SIG-M5 treated with dmso at 0.1 percent for 504 hours (cell line): ENCODE results near the gene ARRDC3.
"Not testable (repeated sequence)": the region's sequence is repeated elsewhere in the genome, so short reads cannot be mapped to it uniquely, and the experiment has no call there.

Experiments
- DNase-seq: peaks from one replicate; lab custom pipeline; 2025; ENCODE audit not compliant: unreplicated experiment; lab: John Stamatoyannopoulos, UW

Gene ARRDC3

DNA sequence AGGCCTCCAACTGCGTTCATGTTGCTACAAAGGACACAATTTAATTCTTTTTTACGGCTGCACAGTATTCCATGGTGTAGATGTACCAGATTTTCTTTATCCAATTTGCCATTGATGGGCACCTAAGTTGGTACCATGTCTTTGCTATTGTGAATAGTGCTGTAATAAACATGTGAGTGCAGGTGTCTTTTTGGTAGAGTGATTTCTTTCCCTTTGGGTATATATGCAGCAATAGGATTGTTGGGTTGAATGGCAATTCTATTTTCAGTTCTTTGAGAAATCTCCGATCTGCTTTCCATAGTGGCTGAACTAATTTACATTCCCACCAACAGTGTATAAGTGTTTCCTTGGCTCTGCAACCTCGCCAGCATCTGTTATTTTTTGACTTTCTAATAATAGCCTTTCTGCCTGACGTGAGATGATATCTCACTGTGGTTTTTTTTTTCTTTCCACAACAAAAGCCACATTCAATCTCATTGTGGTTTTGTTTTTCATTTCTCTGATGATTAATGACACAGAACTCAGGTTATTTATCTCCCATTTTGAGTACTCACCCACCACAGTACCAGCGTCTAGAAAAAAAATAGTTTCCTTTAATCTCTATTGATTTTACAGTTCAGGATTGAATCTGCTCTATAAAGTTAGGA lies 21.9 kb downstream of the ARRDC3 start:
- DNase-seq, result no peak

DNA sequence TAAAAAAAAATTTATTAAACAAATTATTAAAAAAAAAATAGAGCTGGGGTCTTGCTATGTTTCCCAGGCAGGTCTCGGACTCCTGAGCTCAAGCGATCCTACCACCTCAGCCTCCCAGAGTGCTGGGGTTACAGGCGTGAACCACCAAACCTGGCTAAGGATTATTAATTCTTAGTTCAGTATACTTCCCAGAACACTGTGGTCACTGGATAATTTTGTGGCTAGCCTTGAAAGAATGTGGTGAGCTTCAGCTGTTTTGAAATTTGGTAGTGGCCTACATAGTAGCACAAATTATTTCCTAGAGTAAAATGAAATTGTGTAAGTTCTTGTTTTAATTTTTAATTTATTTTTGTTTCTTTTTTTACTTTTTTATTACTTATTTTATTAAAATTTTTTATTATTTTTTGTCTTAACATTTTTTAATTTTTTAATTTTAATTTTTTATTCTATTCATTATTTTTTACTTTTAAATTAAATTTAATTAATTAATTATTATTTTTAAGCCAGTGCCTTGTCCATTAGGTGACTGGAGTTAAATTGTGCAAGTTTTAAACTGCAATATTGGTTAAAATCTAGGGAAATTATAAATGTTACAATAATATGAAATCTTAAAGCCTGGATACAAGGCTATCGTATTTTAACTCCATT lies 23.0 kb downstream of the ARRDC3 start:
- DNase-seq, result no peak

DNA sequence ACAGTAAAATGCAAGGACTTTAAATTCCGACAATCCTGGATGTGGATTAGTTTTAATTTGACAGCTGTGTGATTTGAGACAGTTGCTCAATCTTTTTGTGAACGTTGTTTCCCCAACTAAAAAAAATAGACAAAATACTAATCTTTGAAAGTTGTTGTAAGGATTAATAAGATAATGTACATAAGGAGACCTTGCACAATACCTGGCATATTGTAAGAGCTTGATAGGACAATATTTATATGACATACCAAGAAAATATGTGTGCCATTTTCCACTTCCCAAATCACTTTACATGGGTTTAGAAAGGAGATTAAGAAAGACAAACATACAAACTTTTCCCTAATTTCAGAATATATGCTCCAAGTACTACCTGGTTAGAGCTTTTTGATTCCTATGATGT lies 25.3 kb downstream of the ARRDC3 start:
- DNase-seq, result no peak

DNA sequence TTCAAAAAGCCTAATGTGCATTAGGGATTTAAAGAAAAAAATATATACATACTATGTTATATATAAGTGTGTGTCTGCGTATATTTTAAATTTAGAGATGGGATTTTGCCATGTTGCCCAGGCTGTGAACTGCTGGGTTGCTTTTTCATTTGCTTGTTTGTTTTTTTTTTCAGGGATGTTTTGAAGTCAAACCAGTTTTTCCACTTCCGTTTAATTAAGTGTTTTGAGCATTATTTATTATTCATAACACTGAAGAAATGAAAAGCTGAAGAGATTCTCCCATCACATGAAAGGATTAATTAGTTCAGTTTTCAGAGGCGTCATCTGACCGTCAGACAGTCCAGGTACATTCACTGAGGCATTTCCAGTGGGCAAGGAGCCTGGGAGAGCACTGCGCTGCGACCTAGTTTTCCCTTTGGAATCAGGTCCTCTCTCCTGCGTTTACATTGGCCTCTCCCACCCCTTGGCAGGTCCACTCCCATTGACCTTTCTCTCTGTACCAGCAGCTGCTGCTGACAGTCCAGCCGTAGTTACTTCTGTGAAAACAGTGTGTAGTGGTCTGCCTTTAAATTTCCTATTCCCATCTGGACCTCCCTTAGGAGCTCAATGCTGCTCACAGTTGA lies 26.0 kb downstream of the ARRDC3 start:
- no peak for DNase-seq

DNA sequence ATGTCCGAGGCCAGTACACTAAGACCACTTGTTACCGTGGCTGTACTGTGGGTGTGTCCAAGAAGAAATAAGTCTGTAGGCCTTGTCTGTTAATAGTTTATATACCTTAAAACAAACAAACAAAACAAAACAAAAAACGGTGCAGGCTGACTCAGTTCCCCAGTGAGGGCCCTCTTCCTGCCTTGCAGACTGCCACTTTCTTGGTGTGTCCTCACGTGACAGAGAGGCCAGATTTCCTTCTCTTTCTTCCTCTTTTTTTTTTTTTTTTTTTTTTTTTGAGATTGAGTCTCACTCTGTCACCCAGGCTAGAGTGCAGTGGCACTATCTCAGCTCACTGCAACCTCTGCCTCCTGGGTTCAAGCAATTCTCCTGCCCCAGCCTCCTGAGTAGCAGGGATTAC lies 28.2 kb downstream of the ARRDC3 start:
- DNase-seq, result peak; percentile 60

DNA sequence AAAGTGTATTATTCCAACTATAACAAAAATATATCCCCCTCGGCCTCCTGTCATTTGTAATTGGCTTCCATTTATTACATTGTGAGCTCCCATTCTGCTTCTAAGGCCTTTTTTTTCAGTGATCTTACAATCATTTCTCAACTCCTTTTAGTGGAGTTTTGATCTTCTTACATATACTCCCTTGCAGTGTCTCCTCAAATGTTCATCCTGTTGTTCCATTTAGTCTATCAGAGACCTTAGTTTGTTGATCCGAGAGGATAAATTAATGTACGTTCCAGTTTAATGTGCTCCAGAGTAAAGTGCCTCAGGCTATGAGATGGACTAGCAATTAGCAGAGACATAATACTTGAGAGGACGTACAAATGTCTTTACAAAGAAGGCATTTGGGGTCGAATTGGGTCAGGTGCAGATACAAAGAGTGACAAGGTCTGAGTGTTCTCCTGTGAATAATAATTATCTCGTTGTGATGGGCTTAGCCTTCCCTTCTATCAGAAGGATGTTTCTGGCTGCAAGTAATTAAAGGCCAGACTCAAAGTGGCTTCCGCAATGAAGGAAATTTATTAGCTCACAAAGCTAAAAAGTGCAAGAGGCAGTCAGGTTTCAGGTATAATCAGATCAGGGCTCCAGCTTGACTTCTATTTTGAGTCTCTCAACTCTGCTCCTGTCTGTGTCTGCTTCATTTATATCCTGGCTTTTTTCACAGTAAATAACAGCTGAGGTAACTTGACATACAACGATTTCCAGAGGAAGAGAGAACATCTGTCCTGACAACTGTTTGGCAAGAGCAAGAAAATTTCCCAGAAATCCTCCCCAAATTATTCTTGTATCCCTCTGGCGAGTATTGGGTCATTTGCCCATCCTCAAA lies 30.1 kb downstream of the ARRDC3 start:
- no peak for DNase-seq

DNA sequence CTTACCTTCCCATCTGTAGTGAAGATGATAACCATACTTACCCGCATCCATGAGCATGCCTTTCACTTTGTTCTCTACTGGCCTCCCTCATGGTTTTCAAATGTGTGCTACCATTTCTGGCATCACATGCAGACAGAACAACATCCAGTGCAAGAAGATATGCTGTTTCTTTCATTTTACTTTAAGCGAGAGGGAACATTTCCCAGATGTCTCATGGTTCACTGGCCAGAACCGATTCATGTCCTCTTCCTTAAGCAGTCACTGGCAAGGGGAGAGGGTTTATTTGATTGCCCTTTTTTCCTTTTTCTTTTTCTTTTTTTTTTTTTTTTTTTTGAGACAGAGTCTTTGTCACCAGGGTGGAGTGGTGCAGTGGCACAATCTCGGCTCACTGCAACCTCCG lies 37.7 kb downstream of the ARRDC3 start:
- no peak for DNase-seq

DNA sequence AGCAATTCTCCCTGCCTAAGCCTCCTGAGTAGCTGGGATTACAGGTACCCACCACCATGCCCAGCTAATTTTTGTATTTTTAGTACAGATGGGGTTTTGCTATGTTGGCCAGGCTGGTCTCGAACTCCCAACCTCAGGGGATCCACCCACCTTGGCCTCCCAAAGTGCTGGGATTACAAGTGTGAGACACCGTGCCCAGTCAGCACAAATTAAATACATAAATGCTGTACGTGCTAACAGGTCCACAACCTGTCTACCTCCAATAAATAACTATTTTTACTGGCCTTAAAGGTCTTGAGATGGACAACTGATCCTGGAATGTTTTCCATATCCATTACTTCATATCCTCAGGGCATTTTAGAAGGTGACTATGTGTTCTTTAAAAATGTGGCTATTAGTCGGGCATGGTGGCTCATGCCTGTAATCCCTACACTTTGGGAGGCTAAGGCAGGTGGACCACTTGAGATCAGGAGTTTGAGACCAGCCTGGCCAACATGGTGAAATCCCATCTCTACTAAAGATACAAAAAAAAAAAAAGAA lies 38.4 kb downstream of the ARRDC3 start:
- DNase-seq, result not testable (repeated sequence)

DNA sequence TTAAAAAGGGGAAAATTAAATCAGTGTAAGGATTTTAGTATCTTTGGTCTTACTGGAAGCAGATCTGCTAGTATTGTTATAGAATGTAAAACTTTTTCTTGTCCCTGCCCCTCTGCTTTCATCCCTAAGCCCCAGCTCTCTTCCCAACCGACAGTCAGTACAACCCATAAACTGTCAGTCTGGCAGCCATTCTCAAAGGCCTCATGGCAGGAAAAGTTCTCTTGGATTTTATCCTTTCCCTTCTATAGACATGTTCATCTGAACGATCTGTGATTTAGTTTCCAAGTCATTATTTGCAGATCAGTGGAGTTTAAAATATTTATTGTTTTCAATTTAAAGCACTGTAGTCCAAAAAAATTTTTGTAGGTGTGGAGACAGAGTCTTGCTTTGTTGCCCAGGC lies 39.2 kb downstream of the ARRDC3 start:
- no peak for DNase-seq

DNA sequence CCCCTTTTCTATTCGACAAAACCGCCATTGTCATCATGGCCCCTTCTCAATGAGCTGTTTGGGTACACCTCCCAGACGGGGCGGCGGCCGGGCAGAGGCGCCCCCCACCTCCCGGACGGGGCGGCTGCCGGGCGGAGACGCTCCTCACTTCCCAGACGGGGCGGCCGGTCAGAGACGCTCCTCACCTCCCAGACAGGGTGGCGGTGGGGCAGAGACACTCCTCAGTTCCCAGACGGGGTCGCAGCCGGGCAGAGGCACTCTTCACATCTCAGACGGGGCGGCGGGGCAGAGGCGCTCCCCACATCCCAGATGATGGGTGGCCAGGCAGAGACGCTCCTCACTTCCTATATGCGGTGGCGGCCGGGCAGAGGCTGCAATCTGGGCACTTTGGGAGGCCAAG lies 40.2 kb downstream of the ARRDC3 start:
- DNase-seq, result not testable (repeated sequence)

DNA sequence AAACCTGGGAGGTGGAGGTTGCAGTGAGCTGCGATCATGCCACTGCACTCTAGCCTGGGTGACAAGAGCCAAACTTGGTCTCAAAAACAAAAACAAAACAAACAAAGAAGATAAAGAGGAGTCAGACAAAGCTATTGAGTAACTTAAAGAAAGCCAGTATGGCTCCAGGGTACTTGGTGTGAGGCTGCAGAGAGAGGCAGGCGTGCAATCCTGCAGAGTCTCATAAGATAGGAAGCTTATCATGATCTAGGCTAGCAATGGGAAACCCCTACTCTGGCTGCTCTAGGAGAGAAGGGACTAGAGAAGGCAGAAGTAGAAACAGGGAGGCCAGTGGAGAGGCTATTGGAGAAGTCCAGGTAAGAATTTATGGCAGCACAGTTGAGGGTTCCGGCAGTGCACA lies 42.0 kb downstream of the ARRDC3 start:
- DNase-seq, result no peak

DNA sequence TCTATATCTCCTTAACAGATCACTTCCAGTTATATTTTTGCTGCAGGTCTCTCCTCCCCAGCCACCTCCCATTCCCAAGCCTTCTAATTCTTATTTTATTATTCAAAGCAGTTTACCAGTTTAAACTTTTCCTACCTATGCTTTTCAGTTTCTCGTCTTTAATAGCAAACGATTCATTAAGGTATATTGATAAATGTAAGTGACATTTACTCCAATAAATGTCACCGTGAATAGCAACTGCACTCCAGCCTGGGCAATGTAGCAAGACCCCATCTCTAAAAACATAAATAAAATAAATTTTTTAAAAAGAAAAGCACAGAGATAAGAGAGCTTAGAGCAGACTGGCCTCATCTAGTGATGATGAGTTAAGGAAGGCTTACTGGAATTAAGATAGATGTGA lies 42.6 kb downstream of the ARRDC3 start:
- no peak for DNase-seq

DNA sequence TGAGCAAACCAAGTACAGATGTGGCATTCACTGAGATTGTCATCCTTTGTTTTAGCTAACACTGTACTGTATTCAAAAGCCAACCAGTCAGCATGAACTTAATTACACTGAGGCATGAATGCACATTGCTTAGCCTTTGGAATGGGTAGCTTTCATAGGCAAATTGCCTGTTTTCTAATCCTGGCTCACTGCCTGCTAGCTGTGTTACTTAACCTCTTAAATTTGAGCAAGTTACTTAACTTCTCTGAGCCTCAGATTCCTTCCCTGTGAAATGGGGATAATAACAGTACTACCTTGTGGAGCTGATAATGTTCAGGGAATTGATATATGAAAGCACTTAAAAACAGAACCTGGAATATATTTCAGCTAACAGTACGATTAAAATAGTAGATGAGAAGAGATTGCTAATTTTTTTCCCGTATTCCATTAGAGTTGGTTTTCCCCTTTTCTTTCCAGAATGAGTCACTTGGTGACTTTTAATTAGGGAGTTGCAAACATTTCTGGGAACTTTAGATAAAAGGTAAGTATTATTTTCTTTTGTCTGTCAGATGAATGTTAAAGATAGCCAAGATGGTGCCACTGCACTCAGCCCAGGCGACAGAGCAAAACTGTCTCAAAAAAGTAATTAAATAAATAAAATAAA lies 43.9 kb downstream of the ARRDC3 start:
- no peak for DNase-seq

DNA sequence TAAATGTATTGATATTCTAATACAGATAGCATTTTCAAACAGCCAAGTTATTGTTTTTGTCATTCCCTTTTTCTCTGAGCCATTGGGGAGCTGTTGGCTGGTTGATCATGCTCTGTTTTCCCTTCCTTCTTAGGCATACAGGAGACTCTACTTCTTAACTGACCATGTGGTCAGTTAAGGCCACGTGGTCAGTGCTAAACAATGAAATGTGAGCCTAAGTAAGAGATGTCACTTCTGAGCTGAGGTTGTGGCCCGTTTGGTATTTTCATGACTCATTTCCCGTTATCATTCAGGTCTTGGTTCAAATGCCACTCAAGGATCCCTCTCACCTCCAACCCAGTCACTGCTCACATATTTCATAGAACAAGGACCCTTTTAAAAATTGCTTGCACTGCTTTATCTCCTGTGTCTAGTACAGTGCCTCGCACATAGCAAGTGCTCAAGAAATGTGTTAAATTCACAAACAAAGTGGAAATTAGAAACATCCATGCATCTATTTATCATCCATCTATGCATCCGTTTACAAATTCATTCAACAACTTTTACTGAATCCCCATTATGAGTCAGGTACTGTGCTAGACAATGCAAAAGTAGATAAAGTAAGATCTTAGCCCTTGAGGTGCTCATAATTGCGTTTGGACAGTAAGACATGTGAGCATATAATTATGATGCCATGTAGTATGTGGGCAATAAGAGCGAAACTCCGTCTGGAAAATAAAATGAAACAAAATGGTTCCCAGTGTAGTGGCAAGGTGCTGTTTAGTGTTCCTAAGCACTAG lies 50.7 kb downstream of the ARRDC3 start:
- no peak for DNase-seq

DNA sequence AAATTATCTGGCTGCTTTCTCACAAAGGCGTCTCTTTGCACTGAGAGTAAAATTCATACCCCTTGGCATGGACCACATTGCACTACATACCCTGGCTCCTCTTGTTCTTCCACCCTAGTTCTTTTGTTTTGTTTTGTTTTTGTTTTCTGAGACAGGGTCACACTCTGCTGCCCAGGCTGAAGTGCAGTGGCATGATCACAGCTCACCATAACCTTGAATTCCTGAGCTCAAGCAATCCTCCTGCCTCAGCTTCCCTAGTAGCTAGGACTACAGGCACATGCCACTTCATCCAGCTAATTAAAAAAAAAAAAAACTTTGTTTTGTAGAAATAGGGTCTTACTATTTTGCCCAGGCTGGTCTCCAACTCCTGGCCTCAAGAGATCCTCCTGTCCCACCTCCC lies 51.4 kb downstream of the ARRDC3 start:
- no peak for DNase-seq

DNA sequence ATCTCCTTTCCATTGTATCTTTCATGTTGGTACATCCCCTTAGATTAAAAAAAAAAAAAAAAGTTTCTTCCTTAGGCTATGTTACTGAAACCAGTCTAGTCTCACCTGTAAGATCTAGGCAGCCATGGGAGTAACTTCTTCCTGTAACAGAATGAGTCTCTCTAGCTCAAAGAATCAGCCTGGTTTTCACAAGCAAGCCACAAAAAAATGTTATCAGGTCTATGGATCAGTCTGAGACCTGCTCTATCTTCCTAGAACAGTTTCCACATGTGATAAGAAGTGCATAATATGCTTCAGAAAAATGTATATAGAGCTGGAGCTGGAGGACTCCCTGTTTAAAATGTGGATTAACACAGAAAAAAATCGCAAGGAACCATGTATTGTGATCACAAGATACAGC lies 53.8 kb downstream of the ARRDC3 start:
- no peak for DNase-seq

DNA sequence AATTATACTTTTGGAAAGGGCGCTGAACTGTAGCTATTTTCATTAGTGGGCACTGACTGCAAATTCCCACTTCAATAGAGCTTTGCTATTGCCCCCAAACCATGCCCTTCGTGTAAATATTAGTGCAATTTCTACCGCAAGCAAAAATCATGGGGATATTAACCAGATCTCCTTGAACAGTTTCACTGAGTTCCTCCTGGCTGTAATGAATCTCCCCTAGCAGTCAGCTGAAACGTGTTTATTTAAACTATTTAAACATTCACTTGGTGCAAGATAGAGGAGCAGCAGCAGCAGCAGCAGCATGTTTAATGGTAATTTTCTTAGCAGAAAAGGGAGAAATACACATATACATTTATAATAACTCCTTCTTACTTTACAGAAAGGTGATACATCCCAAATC lies 54.4 kb downstream of the ARRDC3 start:
- DNase-seq, result no peak

DNA sequence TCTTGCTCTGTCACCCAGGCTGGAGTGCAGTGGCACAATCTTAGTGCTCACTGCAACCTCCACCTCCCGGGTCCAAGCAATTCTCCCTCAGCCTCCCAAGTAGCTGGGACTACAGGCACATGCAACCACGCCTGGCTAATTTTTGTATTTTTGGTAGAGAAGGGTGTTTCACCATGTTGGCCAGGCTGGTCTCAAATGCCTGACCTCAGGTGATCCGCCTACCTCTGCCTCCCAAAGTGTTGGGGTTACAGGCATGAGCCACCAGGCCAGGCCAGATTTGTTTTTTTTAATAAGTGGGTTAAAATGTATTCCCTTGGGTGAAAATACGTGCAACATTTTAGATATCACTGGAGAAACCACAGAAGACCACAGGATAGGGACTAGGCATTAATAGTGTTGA lies 60.1 kb downstream of the ARRDC3 start:
- DNase-seq, result not testable (repeated sequence)

DNA sequence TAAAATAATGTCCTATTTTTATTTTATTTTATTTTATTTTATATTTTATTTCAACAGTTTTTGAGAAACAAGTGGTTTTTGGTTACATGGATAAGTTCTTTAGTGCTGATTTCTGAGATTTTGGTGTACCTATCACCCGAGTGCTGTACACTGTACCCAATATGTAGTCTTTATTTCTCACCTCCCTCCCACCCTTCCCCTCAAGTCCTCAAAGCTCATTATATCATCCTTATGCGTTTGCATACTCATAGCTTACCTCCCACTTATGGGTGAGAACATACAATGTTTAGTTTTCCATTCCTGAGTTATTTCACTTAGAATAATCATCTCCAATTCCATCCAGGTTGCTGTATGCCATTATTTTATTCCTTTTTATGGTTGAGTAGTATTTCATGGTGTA lies 63.5 kb downstream of the ARRDC3 start:
- DNase-seq, result no peak

DNA sequence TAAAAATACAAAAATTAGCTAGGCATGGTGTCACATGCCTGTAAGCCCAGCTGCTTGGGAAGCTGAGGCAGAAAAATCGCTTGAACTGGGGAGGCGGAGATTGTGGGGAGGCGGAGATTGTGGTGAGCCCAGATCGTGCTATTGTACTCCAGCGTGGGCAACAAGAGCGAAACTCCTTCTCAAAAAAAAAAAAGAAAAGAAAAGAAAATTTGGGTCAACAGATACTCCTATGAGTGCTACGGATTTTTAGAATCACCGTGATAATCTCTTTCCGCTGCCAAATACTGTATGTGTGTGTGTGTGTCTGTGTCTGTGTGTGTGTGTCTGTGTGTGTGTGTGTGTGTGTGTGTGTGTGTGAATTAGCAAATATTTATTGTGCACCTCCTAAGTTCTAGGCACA lies 64.4 kb downstream of the ARRDC3 start:
- no peak for DNase-seq
